Measurements from ENCODE around the gene RBM10.

GRCh38 chrX:47187106-47187677, 42.2 kb downstream of the RBM10 start:
- TF ChIP-seq CTCF (IDR thresholded peaks at IDR 0.05) (no peak), POLR2A (IDR thresholded peaks at IDR 0.05) (no peak), POLR2AphosphoS5 (IDR thresholded peaks at IDR 0.05) (no peak), EP300 (IDR thresholded peaks at IDR 0.05) (no peak)

Measured in gastroesophageal sphincter (tissue), 3 donors.